ENCODE data around the gene RUNX2. TPM values are rescaled to one million over a fixed set of nuclear protein-coding genes. Genes with fewer than 3 reads are reported as not detected.

The RUNX2 gene
- total and polyA plus RNA-seq, 9 of the 15 experiments (the other 6 are each of a cell fraction or from before 2014, with no cell fraction given) = 0.29 to 1.00 (median 0.43) TPM

DNA sequence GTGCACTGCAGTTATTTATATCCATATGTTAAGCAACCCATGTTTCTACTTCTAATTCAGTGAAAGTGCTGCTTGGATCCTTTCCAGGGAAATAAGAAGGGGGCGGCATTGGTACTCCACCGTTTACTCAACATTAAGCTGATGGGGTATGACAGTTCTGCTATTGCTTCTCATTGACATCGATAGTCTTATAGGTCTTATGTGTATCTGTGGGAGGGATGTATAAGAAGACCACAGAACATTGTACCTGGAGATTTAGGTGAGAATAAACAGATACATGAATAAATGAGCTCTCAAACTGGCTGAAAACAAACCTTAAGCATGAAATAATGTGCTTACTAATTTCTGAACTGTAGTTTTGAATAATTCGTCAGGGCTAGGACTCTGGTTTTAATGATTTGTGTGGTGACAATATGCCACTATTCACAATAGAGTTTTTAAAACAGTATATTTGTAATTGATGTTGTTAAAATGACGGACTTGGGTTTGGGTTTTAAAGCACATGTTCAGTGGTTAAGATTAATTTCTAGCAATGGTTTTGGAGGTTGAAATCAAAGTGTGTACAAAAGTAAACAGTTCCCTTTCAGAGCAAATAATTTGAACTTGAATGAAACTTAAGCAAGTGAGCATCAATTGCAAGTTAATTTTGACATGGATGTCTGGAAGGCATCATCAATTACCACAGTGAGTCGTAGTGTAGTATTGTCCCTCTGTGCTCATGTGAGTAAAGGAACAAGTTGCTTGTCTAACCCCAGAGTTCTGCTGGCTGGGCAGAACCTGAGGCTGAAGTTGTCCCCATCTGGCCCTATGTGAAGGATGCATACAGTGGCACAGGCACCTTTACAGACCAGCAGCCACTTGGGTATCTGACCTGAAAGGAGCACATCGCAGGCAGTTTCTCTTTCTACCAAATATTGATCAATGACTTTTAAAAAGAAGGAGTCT, 134.3 kb downstream of the RUNX2 start:
- ChIA-PET CTCF (ENCODE audit: low intra/inter-chr PET ratio) (no interaction called here), POLR2A (no interaction called here)
- intact Hi-C loops (cut with micrococcal nuclease) = loop anchor here (5.0 kb wide), 1 partner anchor 40 kb away; no protein-coding TSS in a partner anchor
- in situ Hi-C loops (cut with MboI) = no loop called here
- FAIRE-seq = peak; percentile 57
- no peak overlapping the region for H3K4me2 ChIP-seq (ENCODE audit: insufficient read depth, low read length)
- H2AFZ ChIP-seq (ENCODE audit: low read depth, low read length) = no peak overlapping the region
- peak; percentile 48; the same call in 2 of the 3 replicates for ATAC-seq
- H3K4me3 ChIP-seq = no peak overlapping the region
- H3K79me2 ChIP-seq (ENCODE audit: control insufficient read depth, insufficient read depth, low read length) = no peaks in the 10 kb centered on the region
- no peaks in the 10 kb centered on the region for H3K9me3 ChIP-seq (replicated peaks; ENCODE audit: control insufficient read depth, insufficient read depth, low read depth, low read length)
- peaks cover 0 to 7% of the 10 kb centered on the region in 2 experiments; a peak in 1 of 5 replicates for H3K4me1 ChIP-seq (replicated peaks in 1 of 2; ENCODE audit: control insufficient read depth in 2 of 2, insufficient read depth in 2 of 2, low read length in 2 of 2)
- no peaks in the 10 kb centered on the region for H4K20me1 ChIP-seq (replicated peaks; ENCODE audit: control insufficient read depth, insufficient read depth, low read length)
- TF ChIP-seq NFIC (IDR thresholded peaks at IDR 0.05) (peak; percentile 22; the same call in 1 of the 2 replicates), ZNF785 (CRISPR knock-in tag; IDR thresholded peaks at IDR 0.05) (no peak)
- BruUV-seq (replicated peaks) = no TSS peak
- DNase-seq (ENCODE audit: extremely low read depth in 1 of 4, low spot score in 3 of 4) = no peak
- H3K27ac ChIP-seq (ENCODE audit: extremely low read depth, low read depth, low read length) = no peak overlapping the region
- H3K27me3 ChIP-seq (ENCODE audit: control insufficient read depth in 2 of 2, insufficient read depth in 2 of 2, low read length in 2 of 2) = no peaks in the 10 kb centered on the region; a peak in 1 of 5 replicates
- no peak overlapping the region for H3K9ac ChIP-seq (ENCODE audit: insufficient read depth in 1 of 2, low read depth in 2 of 2, low read length in 2 of 2)
- no peaks in the 10 kb centered on the region for H3K9me1 ChIP-seq (ENCODE audit: control insufficient read depth, insufficient read depth, low read length)
- WGBS (ENCODE audit: insufficient coverage, low coverage, missing lambda C conversion rate) = 26% methylated on average over 7 of the region's 7 CpGs
- no peaks in the 10 kb centered on the region for H3K36me3 ChIP-seq (ENCODE audit: control insufficient read depth, insufficient read depth, low read length)

DNA sequence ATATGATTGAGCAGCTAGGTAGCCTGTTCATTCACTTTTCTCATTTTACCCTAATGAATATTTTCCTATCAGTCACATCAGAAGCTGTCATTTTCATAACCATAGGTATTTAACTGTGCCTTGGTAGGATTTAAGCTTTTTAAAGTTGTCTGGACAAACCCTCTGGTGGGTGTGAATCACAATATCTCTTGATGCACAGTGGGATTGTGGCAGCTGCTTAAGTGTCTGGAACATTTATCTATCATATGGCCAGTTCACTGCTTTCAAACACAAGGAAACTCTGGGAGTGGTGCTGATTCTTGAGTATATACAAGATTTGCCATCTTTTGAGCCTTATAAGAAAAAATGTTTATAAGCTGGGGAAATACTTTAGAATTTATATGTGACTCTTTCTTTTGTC, 136.6 kb downstream of the RUNX2 start:
- in situ Hi-C loops (cut with MboI) (no loop called here), intact Hi-C loops (cut with micrococcal nuclease) (loop anchor here (5.0 kb wide), 1 partner anchor 42 kb away; no protein-coding TSS in a partner anchor)
- ATAC-seq (no peak), DNase-seq (ENCODE audit: extremely low read depth in 1 of 4, low spot score in 3 of 4) (no peak), FAIRE-seq (no peak)
- peaks cover 0 to 7% of the 10 kb centered on the region in 2 experiments; a peak in 1 of 5 replicates for H3K4me1 ChIP-seq (replicated peaks in 1 of 2; ENCODE audit: control insufficient read depth in 2 of 2, insufficient read depth in 2 of 2, low read length in 2 of 2)
- no peaks in the 10 kb centered on the region for H3K9me3 ChIP-seq (replicated peaks; ENCODE audit: control insufficient read depth, insufficient read depth, low read depth, low read length)
- H3K4me3 ChIP-seq = no peak overlapping the region
- no peak overlapping the region for H3K9ac ChIP-seq (ENCODE audit: insufficient read depth in 1 of 2, low read depth in 2 of 2, low read length in 2 of 2)
- H3K27ac ChIP-seq (ENCODE audit: extremely low read depth, low read depth, low read length) = no peak overlapping the region
- POLR2A ChIA-PET = no interaction called here
- BruUV-seq (replicated peaks) = no TSS peak
- no peaks in the 10 kb centered on the region for H3K9me1 ChIP-seq (ENCODE audit: control insufficient read depth, insufficient read depth, low read length)
- no peaks in the 10 kb centered on the region for H3K27me3 ChIP-seq (ENCODE audit: control insufficient read depth in 2 of 2, insufficient read depth in 2 of 2, low read length in 2 of 2)
- no peak overlapping the region for H2AFZ ChIP-seq (ENCODE audit: low read depth, low read length)
- no peak overlapping the region for H3K4me2 ChIP-seq (ENCODE audit: insufficient read depth, low read length)
- CTCF ChIA-PET (ENCODE audit: low intra/inter-chr PET ratio) = interaction anchor here (0.7 kb wide), 1 partner anchor 369 kb away, joined by 3 read pairs; no protein-coding TSS in a partner anchor
- H4K20me1 ChIP-seq (replicated peaks; ENCODE audit: control insufficient read depth, insufficient read depth, low read length) = no peaks in the 10 kb centered on the region
- H3K79me2 ChIP-seq (ENCODE audit: control insufficient read depth, insufficient read depth, low read length) = no peaks in the 10 kb centered on the region
- no peaks in the 10 kb centered on the region for H3K36me3 ChIP-seq (ENCODE audit: control insufficient read depth, insufficient read depth, low read length)
- TF ChIP-seq, protein P1, sequence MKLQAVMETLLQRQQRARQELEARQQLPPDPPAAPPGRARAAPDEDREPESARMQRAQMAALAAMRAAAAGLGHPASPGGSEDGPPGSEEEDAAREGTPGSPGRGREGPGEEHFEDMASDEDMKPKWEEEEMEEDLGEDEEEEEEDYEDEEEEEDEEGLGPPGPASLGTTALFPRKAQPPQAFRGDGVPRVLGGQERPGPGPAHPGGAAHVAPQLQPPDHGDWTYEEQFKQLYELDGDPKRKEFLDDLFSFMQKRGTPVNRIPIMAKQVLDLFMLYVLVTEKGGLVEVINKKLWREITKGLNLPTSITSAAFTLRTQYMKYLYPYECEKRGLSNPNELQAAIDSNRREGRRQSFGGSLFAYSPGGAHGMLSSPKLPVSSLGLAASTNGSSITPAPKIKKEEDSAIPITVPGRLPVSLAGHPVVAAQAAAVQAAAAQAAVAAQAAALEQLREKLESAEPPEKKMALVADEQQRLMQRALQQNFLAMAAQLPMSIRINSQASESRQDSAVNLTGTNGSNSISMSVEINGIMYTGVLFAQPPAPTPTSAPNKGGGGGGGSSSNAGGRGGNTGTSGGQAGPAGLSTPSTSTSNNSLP (IDR thresholded peaks at IDR 0.05; ENCODE audit: borderline replicate concordance, low read depth, low read length) = no peak
- TF ChIP-seq ZNF445 (CRISPR knock-in tag; IDR thresholded peaks at IDR 0.05; ENCODE audit: low read depth) (no peak), CC2D1A (IDR thresholded peaks at IDR 0.05) (no peak), ZNF354B (CRISPR knock-in tag; IDR thresholded peaks at IDR 0.05) (no peak), TRIM28 (IDR thresholded peaks at IDR 0.05) (no peak), NCOR1 (IDR thresholded peaks at IDR 0.05) (no peak), KLF6 (CRISPR knock-in tag; IDR thresholded peaks at IDR 0.05; ENCODE audit: borderline replicate concordance) (no peak), NCOA4 (IDR thresholded peaks at IDR 0.05; ENCODE audit: partially characterized antibody) (no peak), HSF4 (CRISPR knock-in tag; IDR thresholded peaks at IDR 0.05; ENCODE audit: borderline replicate concordance) (no peak)
- TF ChIP-seq, protein P2, sequence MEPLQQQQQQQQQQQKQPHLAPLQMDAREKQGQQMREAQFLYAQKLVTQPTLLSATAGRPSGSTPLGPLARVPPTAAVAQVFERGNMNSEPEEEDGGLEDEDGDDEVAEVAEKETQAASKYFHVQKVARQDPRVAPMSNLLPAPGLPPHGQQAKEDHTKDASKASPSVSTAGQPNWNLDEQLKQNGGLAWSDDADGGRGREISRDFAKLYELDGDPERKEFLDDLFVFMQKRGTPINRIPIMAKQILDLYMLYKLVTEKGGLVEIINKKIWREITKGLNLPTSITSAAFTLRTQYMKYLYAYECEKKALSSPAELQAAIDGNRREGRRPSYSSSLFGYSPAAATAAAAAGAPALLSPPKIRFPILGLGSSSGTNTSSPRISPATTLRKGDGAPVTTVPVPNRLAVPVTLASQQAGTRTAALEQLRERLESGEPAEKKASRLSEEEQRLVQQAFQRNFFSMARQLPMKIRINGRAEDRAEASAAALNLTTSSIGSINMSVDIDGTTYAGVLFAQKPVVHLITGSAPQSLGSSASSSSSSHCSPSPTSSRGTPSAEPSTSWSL (CRISPR knock-in tag; IDR thresholded peaks at IDR 0.05; ENCODE audit: borderline replicate concordance) = no peak

Data from K562 (cell line).